Endothelial cell of umbilical vein (primary cell): ENCODE measurements around the gene ATP1B4. TPM values are rescaled to one million over a fixed set of nuclear protein-coding genes. Genes with fewer than 3 reads are reported as not detected.

Source experiments
- BruUV-seq: library from RNA; stranded (reverse); fragments of 400-500 nt; replicated peaks from 2 replicates; lab custom pipeline; 2021; lab: Mats Ljungman, UMichigan
- CTCF ChIA-PET: fragments of 300-600, 350-600 bp; sonication (Branson Sonifier 250); formaldehyde crosslinking; loops from one replicate; lab custom pipeline; 2021; ENCODE audit warnings: antibody characterized with exemption, inconsistent platforms; lab: Charles Lee
- POLR2A ChIA-PET: fragments of 300-600, 350-600 bp; sonication (Branson Sonifier 250); formaldehyde crosslinking; loops from one replicate; lab custom pipeline; 2021; ENCODE audit warnings: antibody characterized with exemption, inconsistent platforms; lab: Charles Lee
- DNase-seq: peaks from one replicate; pipeline ENCODE4 v3.0.0-alpha.2; 2011; ENCODE audit warnings: low read depth, low spot score
- FAIRE-seq: peaks from 2 replicates; lab custom pipeline; 2011; peaks lifted over from hg19 to GRCh38; lab: Jason Lieb, UNC
- H2AFZ ChIP-seq: 2 replicates; pipeline ENCODE4 v1.6.0; 2012; ENCODE audit warnings: low read depth, low read length, control low read depth, inconsistent platforms
- H3K27ac ChIP-seq: 2 replicates; pipeline ENCODE4 v1.5.1; 2011; ENCODE audit warnings: low read depth, mild to moderate bottlenecking, control low read depth, low read length, moderate library complexity; ENCODE audit not compliant: insufficient read depth
- H3K27me3 ChIP-seq, 2 experiments: 2 replicates each; pipeline versions ENCODE4 v1.6.0 to v1.6.1; 2011; ENCODE audit warnings: low read length in 2 of 2, mixed read lengths in 1 of 2; ENCODE audit not compliant: control insufficient read depth in 2 of 2, insufficient read depth in 2 of 2
- H3K36me3 ChIP-seq, 2 experiments: 2 replicates in 1 of 2; 3 replicates in 1 of 2; pipeline ENCODE4 v1.5.1; 2011; ENCODE audit warnings: low read length in 2 of 2, mild to moderate bottlenecking in 1 of 2, moderate library complexity in 1 of 2; ENCODE audit not compliant: control insufficient read depth in 2 of 2, insufficient read depth in 2 of 2; ENCODE audit errors: extremely low read depth in 1 of 2
- H3K4me1 ChIP-seq: 3 replicates; pipeline ENCODE4 v1.5.1; 2011; ENCODE audit warnings: mild to moderate bottlenecking, low read length; ENCODE audit not compliant: control insufficient read depth, insufficient read depth; ENCODE audit errors: extremely low read depth
- H3K4me2 ChIP-seq: 2 replicates; pipeline ENCODE4 v1.6.1; 2011; ENCODE audit warnings: low read length, control low read depth, mixed read lengths; ENCODE audit not compliant: insufficient read depth
- H3K4me3 ChIP-seq, 3 experiments: fragments of 200-600 bp in 1 of 3; sonication (generic), shearing (Covaris generic) in 1 of 3; replicated peaks in 1 of 3; 2 replicates each; pipeline ENCODE4 v1.5.1; 2011 to 2016; ENCODE audit warnings: control low read depth in 3 of 3, low read length in 3 of 3, mild to moderate bottlenecking in 2 of 3, inconsistent platforms in 1 of 3, low read depth in 1 of 3, moderate library complexity in 1 of 3; ENCODE audit not compliant: insufficient read depth in 1 of 3
- H3K79me2 ChIP-seq: 2 replicates; pipeline ENCODE4 v1.6.0; 2012; ENCODE audit warnings: low read length, inconsistent platforms; ENCODE audit not compliant: control insufficient read depth, insufficient read depth
- H3K9ac ChIP-seq: replicated peaks from 2 replicates; pipeline ENCODE3; 2011; ENCODE audit warnings: low read length, control low read depth; ENCODE audit not compliant: insufficient read depth; ENCODE audit errors: extremely low read depth
- H3K9me1 ChIP-seq: replicated peaks from 3 replicates; pipeline ENCODE4 v1.6.0; 2011; ENCODE audit warnings: mild to moderate bottlenecking, low read length; ENCODE audit not compliant: control insufficient read depth, insufficient read depth; ENCODE audit errors: extremely low read depth
- H3K9me3 ChIP-seq: replicated peaks from 2 replicates; pipeline ENCODE4 v1.5.1; 2012; ENCODE audit warnings: low read length, inconsistent platforms; ENCODE audit not compliant: control insufficient read depth, insufficient read depth
- H4K20me1 ChIP-seq: replicated peaks from 2 replicates; pipeline ENCODE3; 2011; ENCODE audit warnings: mild to moderate bottlenecking, low read length; ENCODE audit not compliant: control insufficient read depth, insufficient read depth; ENCODE audit errors: extremely low read depth
- CTCF ChIP-seq, 2 donors: IDR thresholded peaks; 1 replicate in 1 of 2; 2 replicates in 1 of 2; pipeline ENCODE4 v1.5.1; 2011; ENCODE audit warnings: low read length in 2 of 2, mild to moderate bottlenecking in 2 of 2, moderate library complexity in 2 of 2, control low read depth in 1 of 2, inconsistent platforms in 1 of 2, low read depth in 1 of 2; ENCODE audit not compliant: insufficient read depth in 1 of 2; ENCODE audit errors: extremely low read depth in 1 of 2
- GATA2 ChIP-seq: IDR thresholded peaks from 2 replicates; pipeline ENCODE4 v1.7.0; 2011; ENCODE audit warnings: low read depth, mild to moderate bottlenecking, moderate library complexity, mixed read lengths, low read length; ENCODE audit not compliant: insufficient read length, insufficient read depth
- MYC ChIP-seq: IDR thresholded peaks from one replicate; pipeline ENCODE4 v1.6.1; 2011; ENCODE audit warnings: mild to moderate bottlenecking, low read depth, low read length
- POLR2AphosphoS5 ChIP-seq: IDR thresholded peaks from 2 replicates; pipeline ENCODE4 v1.6.1; 2012; ENCODE audit warnings: low read depth, mild to moderate bottlenecking, control low read depth, low read length, moderate library complexity; ENCODE audit not compliant: insufficient read depth
- dilution Hi-C: fragments of 300-500 bp; cut with MboI; formaldehyde crosslinking; loops from one replicate; pipeline ENCODE4 v1.15.0; 2019; ENCODE audit warnings: low sequenced_read_pairs; ENCODE audit not compliant: extremely low pct_ligation_motif_present
- intact Hi-C: fragments of 100-400 bp; cut with micrococcal nuclease; formaldehyde crosslinking; loops from one replicate; pipeline ENCODE4 v1.10.0; 2022
- polyA plus RNA-seq, 4 experiments: library from polyadenylated mRNA; depleted of rRNA in 3 of 4; stranded (reverse) in 3 of 4; unstranded in 1 of 4; fragments of >200 nt; gene quantifications; 2 replicates each; pipeline versions ENCODE4 v1.2.1 to v1.2.3, GENCODE V29; 2011 to 2012; ENCODE audit warnings: missing spikeins in 1 of 4
- total RNA-seq: library from RNA; stranded (reverse); gene quantifications from 2 replicates; pipeline ENCODE4 v1.2.3, GENCODE V29; 2021

Gene ATP1B4
- total and polyA plus RNA-seq, 2 donors (not counting 3 experiments of a cell fraction or from before 2014, with no cell fraction given): not detected

GRCh38 chrX:120428309-120428708 is 66.4 kb downstream of the ATP1B4 start:
- H3K4me3 ChIP-seq: no peak overlapping the region
- no peaks in the 10 kb centered on the region for H3K79me2 ChIP-seq
- no peaks in the 10 kb centered on the region for H3K27me3 ChIP-seq
- H3K9me1 ChIP-seq: no peaks in the 10 kb centered on the region
- no peak for TF ChIP-seq MYC
- no peak for TF ChIP-seq CTCF (IDR thresholded peaks at IDR 0.05; ENCODE audit: extremely low read depth in 1 of 2, insufficient read depth in 1 of 2, low read depth in 1 of 2, low read length in 2 of 2)
- TF ChIP-seq POLR2AphosphoS5: no peak
- TF ChIP-seq GATA2: peak; percentile 63
- no peaks in the 10 kb centered on the region for H3K9me3 ChIP-seq
- no peaks in the 10 kb centered on the region for H3K36me3 ChIP-seq
- DNase-seq (peak; percentile 49), FAIRE-seq (peak; percentile 86)
- no TSS peak for BruUV-seq
- no peak overlapping the region for H3K27ac ChIP-seq
- POLR2A ChIA-PET: no interaction called here
- dilution Hi-C loops: no loop called here
- H3K9ac ChIP-seq: no peak overlapping the region
- peak overlapping the region; percentile 64 for H3K4me2 ChIP-seq
- no peaks in the 10 kb centered on the region for H4K20me1 ChIP-seq
- CTCF ChIA-PET: interaction anchor here (0.6 to 2.2 kb wide), 4 partner anchors 18 to 47 kb away, joined by 3 to 5 read pairs (median 4); no protein-coding TSS in a partner anchor
- intact Hi-C loops: no loop called here
- H2AFZ ChIP-seq: no peak overlapping the region
- peaks cover 11% of the 10 kb centered on the region for H3K4me1 ChIP-seq
